Stimulated activated CD8-positive, alpha-beta memory T cell treated with anti-CD3 and anti-CD28 coated beads, Interleukin-12 subunit alpha, Interleukin-12 subunit beta, amount 100 ng/mL, for 24 hours (primary cell): ENCODE data around the gene TSPAN14.

ENCODE experiments used
- DNase-seq: peaks from one replicate; pipeline ENCODE4 v3.0.0-alpha.2; 2020; ENCODE audit errors: extremely low read depth

The TSPAN14 gene

GRCh38 chr10:80487791-80488538, 33.9 kb downstream of the TSPAN14 start:
- DNase-seq: no peak

- DNase-seq: no peak
Measured at GRCh38 chr10:80488539-80489066, 34.5 kb downstream of the TSPAN14 start.

GRCh38 chr10:80489371-80490112, 35.4 kb downstream of the TSPAN14 start:
- no peak for DNase-seq

- no peak for DNase-seq
Measured at GRCh38 chr10:80491251-80492102, 37.4 kb downstream of the TSPAN14 start.

GRCh38 chr10:80492848-80493521, 38.9 kb downstream of the TSPAN14 start:
- no peak for DNase-seq

- DNase-seq: no peak
Measured at GRCh38 chr10:80493522-80494051, 39.5 kb downstream of the TSPAN14 start.

GRCh38 chr10:80496555-80497172, 42.6 kb downstream of the TSPAN14 start:
- DNase-seq: no peak

- no peak for DNase-seq
Measured at GRCh38 chr10:80497187-80498077, 43.3 kb downstream of the TSPAN14 start.

GRCh38 chr10:80498078-80498832, 44.1 kb downstream of the TSPAN14 start:
- DNase-seq: no peak

GRCh38 chr10:80498833-80499741, 45.0 kb downstream of the TSPAN14 start:
- DNase-seq: no peak

GRCh38 chr10:80500572-80501380, 46.7 kb downstream of the TSPAN14 start:
- no peak for DNase-seq

GRCh38 chr10:80501381-80501912, 47.3 kb downstream of the TSPAN14 start:
- no peak for DNase-seq

GRCh38 chr10:80501913-80502521, 47.9 kb downstream of the TSPAN14 start:
- DNase-seq: no peak

- DNase-seq: no peak
Measured at GRCh38 chr10:80502621-80503583, 48.8 kb downstream of the TSPAN14 start.

GRCh38 chr10:80503584-80504157, 49.6 kb downstream of the TSPAN14 start:
- DNase-seq: no peak
